CD4-positive, alpha-beta T cell treated with Interferon alpha-2 for 1 hour (primary cell): ENCODE results near the gene EPN1.
"Not testable (repeated sequence)": the region's sequence is repeated elsewhere in the genome, so short reads cannot be mapped to it uniquely, and the experiment has no call there.

Source experiments
- DNase-seq, 2 donors: peaks; one replicate each; pipeline ENCODE4 v3.0.0-alpha.2; 2020 to 2022

Gene EPN1

GRCh38 chr19:55730378-55730777 lies 55.4 kb downstream of the EPN1 start:
- not testable (repeated sequence) for DNase-seq

GRCh38 chr19:55738302-55738701 lies 63.3 kb downstream of the EPN1 start, which contains the start of gene NLRP9:
NLRP9 (minus strand) TSS chr19:55738402; CDS start chr19:55738374, 28 bp downstream.
- DNase-seq: no peak

- DNase-seq: no peak
These were observed 75.7 kb downstream of the EPN1 start for GRCh38 chr19:55750715-55751114.

- DNase-seq: no peak
These were observed 78.4 kb downstream of the EPN1 start for GRCh38 chr19:55753401-55753800.

- not testable (repeated sequence) for DNase-seq
These were observed 81.8 kb downstream of the EPN1 start for GRCh38 chr19:55756808-55757207.

- DNase-seq: not testable (repeated sequence)
These were observed 83.8 kb downstream of the EPN1 start, which contains the start of gene RFPL4A for GRCh38 chr19:55758797-55759196. RFPL4A (plus strand) TSS chr19:55759097; CDS start chr19:55761801, 2,704 bp downstream.
